C4-2B (cell line): ENCODE results near the gene DCAF6.

ENCODE experiments used
- CTCF ChIP-seq: fragments of 450-650 bp; conservative IDR thresholded peaks from 2 replicates; pipeline ENCODE4 v1.5.1; 2017; ENCODE audit warnings: mild to moderate bottlenecking
- ZFX ChIP-seq: fragments of 450-650 bp; IDR thresholded peaks from 2 replicates; pipeline ENCODE4 v1.6.1; 2017

GRCh38 chr1:168125051-168125450 is 188.6 kb downstream of the DCAF6 start:
- TF ChIP-seq CTCF (no peak), ZFX (no peak)
